ENCODE data around the gene ATPAF1.

DNA sequence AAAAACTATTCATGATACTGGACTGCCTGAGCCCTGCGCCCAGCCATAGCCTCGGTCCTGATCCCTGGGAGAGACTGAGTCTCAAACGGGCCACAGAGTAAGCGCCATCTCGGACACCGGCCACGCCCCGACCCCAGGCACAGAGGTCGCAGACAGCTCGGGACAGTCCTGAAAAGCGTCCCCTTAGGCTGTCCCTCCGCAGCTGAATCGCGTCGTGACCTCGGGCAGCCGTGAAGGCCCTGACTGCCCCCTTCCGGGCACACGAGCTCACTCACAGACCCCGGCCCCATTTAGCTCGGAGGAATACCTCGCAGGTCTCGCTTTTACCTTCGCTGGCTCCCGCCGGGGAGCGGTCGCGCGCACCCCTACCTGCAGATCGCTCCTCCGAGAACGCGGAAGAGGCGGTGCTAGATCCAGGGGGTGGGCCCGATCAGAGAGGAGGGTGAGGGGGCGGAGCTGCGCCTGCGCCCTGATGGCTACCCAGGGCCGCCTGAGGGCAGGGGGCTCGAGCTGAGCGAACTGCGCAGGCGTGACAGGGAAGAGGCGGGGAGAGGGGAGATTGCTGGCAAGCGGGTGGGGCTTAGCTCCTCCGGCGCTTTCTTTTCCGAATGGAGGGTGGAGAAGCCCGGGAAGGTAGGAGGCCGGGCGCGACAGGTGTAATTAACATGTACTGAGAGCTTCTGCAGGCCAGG, 64.2 kb downstream of the ATPAF1 start, which contains the start of gene MKNK1:
- TF ChIP-seq, protein P1, sequence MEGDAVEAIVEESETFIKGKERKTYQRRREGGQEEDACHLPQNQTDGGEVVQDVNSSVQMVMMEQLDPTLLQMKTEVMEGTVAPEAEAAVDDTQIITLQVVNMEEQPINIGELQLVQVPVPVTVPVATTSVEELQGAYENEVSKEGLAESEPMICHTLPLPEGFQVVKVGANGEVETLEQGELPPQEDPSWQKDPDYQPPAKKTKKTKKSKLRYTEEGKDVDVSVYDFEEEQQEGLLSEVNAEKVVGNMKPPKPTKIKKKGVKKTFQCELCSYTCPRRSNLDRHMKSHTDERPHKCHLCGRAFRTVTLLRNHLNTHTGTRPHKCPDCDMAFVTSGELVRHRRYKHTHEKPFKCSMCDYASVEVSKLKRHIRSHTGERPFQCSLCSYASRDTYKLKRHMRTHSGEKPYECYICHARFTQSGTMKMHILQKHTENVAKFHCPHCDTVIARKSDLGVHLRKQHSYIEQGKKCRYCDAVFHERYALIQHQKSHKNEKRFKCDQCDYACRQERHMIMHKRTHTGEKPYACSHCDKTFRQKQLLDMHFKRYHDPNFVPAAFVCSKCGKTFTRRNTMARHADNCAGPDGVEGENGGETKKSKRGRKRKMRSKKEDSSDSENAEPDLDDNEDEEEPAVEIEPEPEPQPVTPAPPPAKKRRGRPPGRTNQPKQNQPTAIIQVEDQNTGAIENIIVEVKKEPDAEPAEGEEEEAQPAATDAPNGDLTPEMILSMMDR (IDR thresholded peaks at IDR 0.05; ENCODE audit: insufficient read depth, low read depth, low read length), result no peak
- TF ChIP-seq EZH2 (IDR thresholded peaks at IDR 0.05; ENCODE audit: insufficient read depth, low read length), result no peak
